Parathyroid adenoma (tissue), 2 donors: ENCODE data around the gene MAGEF1.

Experiments
- H2AFZ ChIP-seq: fragments of 300-600 bp; sonication (generic); one replicate; pipeline ENCODE4 v1.7.0; 2017; ENCODE audit warnings: antibody characterized with exemption, mild to moderate bottlenecking
- H3K27ac ChIP-seq: fragments of 300-600 bp; sonication (generic); one replicate; pipeline ENCODE4 v1.7.0; 2017
- H3K27me3 ChIP-seq: fragments of 300-600 bp; sonication (generic); one replicate; pipeline ENCODE4 v1.7.0; 2017; ENCODE audit warnings: low read length; ENCODE audit not compliant: control insufficient read depth, insufficient read depth
- H3K36me3 ChIP-seq: fragments of 300-600 bp; sonication (generic); one replicate; pipeline ENCODE4 v1.7.0; 2017; ENCODE audit warnings: low read length; ENCODE audit not compliant: control insufficient read depth, insufficient read depth
- H3K4me1 ChIP-seq: fragments of 300-600 bp; sonication (generic); one replicate; pipeline ENCODE4 v1.7.0; 2017; ENCODE audit warnings: control low read depth
- H3K4me2 ChIP-seq: fragments of 300-600 bp; sonication (generic); one replicate; pipeline ENCODE4 v1.7.0; 2017; ENCODE audit warnings: low read length
- H3K4me3 ChIP-seq: fragments of 300-600 bp; sonication (generic); one replicate; pipeline ENCODE4 v1.7.0; 2017; ENCODE audit warnings: low read depth, low read length
- H3K79me2 ChIP-seq: fragments of 300-600 bp; sonication (generic); one replicate; pipeline ENCODE4 v1.7.0; 2017; ENCODE audit warnings: control low read depth
- H3K9ac ChIP-seq: fragments of 300-600 bp; sonication (generic); one replicate; pipeline ENCODE4 v1.7.0; 2017; ENCODE audit warnings: mild to moderate bottlenecking
- H3K9me3 ChIP-seq: fragments of 300-600 bp; sonication (generic); one replicate; pipeline ENCODE4 v1.7.0; 2017; ENCODE audit warnings: low read length; ENCODE audit not compliant: control insufficient read depth
- TF ChIP-seq, protein P1 (sequence below): fragments of 300-600 bp; sonication (generic); IDR thresholded peaks from one replicate; pipeline ENCODE4 v1.7.0; 2017; ENCODE audit warnings: antibody characterized with exemption, mild to moderate bottlenecking
- donor health status: primary hyperparathyroidism.

MAGEF1 gene

DNA sequence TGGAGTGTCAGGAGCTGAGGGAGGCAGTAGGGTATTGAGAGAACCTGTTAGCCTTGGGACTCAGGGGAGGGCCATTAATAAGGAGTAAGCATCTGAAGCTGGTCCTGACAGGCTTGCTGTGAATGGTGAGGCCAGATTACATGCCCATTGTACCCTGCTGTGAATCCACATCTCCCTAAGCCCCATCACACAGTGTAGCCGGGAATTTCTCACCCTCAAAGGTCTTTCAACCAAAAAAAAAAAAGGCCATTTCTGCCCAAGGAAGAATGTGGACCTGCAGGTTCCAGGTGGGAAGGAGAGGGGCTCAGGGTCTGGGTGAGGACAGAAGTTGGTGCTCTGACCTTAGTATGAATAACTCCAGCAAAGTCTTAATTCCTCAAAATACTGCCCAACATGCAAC lies 37.2 kb downstream of the MAGEF1 start:
- no peaks in the 10 kb centered on the region for H3K27me3 ChIP-seq
- no peak overlapping the region for H3K4me2 ChIP-seq
- H2AFZ ChIP-seq, result no peak overlapping the region
- no peak overlapping the region for H3K4me3 ChIP-seq
- H3K27ac ChIP-seq, result no peak overlapping the region
- no peaks in the 10 kb centered on the region for H3K79me2 ChIP-seq
- no peaks in the 10 kb centered on the region for H3K9me3 ChIP-seq
- H3K4me1 ChIP-seq, result no peaks in the 10 kb centered on the region
- H3K9ac ChIP-seq, result no peak overlapping the region
- TF ChIP-seq, protein P1, sequence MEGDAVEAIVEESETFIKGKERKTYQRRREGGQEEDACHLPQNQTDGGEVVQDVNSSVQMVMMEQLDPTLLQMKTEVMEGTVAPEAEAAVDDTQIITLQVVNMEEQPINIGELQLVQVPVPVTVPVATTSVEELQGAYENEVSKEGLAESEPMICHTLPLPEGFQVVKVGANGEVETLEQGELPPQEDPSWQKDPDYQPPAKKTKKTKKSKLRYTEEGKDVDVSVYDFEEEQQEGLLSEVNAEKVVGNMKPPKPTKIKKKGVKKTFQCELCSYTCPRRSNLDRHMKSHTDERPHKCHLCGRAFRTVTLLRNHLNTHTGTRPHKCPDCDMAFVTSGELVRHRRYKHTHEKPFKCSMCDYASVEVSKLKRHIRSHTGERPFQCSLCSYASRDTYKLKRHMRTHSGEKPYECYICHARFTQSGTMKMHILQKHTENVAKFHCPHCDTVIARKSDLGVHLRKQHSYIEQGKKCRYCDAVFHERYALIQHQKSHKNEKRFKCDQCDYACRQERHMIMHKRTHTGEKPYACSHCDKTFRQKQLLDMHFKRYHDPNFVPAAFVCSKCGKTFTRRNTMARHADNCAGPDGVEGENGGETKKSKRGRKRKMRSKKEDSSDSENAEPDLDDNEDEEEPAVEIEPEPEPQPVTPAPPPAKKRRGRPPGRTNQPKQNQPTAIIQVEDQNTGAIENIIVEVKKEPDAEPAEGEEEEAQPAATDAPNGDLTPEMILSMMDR, result no peak
- H3K36me3 ChIP-seq, result no peaks in the 10 kb centered on the region

DNA sequence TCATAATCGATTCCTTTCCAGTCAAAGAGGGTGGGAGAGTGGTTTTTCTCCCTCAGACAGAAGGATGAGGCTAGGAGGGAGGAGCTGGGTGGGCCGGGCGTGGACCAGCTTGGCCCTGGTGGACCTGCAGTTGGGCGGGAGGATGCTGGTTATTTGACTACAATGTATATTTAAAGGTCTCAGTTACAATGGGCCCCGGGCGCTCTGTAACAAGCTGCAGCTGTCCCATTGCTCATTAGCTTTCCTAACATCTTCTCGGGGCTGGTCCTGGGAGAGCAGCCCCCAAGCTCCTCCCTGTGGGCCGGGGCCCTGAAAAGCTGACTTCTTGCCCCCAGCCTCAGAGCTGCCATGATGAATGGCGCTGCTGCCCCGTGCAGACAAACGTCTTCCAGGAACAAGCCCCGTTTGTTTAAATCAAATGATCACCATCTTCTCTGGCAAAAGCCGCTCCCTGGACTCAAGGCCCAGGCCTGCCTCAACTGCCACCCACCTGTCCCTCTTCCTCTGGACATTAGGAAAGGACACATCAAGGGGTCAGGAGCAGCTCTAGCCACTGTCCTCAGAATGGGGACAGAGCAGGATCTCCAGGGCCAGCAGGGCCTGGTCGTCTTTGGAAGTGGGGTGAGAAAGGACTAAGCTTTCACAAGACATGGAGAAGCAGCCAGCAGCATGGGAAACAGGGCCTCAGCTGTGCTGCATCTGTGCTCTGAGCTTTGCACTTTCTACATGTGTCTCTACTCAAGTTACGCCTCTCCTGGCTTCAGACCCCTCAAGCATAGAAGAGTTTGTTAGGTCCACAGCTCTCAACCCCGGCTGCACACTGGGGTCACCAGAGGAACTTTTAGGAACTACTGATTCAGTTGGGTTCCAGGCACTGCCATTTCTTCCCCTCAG lies 38.6 kb downstream of the MAGEF1 start:
- Histone ChIP-seq H3K9me3 (no peaks in the 10 kb centered on the region), H3K79me2 (no peaks in the 10 kb centered on the region), H3K4me2 (no peak overlapping the region), H3K27ac (no peak overlapping the region), H2AFZ (no peak overlapping the region), H3K36me3 (no peaks in the 10 kb centered on the region), H3K27me3 (no peaks in the 10 kb centered on the region), H3K9ac (no peak overlapping the region), H3K4me1 (no peaks in the 10 kb centered on the region), H3K4me3 (no peak overlapping the region)
- TF ChIP-seq, protein P1, result no peak

DNA sequence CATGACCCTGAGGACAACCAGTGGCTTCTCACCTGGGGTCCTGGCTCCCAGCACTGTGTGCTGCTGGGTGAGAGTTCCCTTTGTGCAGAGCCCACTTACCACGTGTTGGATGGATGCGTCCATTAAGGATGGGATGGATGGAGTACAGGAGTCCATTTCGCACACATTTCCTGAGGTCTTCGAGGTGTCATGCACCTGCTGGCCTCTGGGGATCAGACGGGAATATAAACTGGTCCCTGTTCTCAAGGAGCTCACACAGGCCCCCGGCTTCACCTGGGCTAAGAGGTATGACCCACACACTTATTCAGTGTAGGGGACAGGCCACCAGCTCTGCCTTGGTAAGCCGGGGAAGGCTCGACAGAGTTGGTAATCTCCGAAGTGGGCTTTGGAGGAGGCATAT lies 39.5 kb downstream of the MAGEF1 start:
- H3K27ac ChIP-seq, result no peak overlapping the region
- no peaks in the 10 kb centered on the region for H3K27me3 ChIP-seq
- H3K9me3 ChIP-seq, result no peaks in the 10 kb centered on the region
- no peak overlapping the region for H3K4me2 ChIP-seq
- no peaks in the 10 kb centered on the region for H3K79me2 ChIP-seq
- H3K9ac ChIP-seq, result no peak overlapping the region
- TF ChIP-seq, protein P1, result no peak
- H3K36me3 ChIP-seq, result no peaks in the 10 kb centered on the region
- H3K4me1 ChIP-seq, result no peaks in the 10 kb centered on the region
- H3K4me3 ChIP-seq, result no peak overlapping the region
- no peak overlapping the region for H2AFZ ChIP-seq

GRCh38 chr3:184670091-184670602 lies 41.7 kb downstream of the MAGEF1 start:
- Histone ChIP-seq H3K27ac (no peak overlapping the region), H3K79me2 (no peaks in the 10 kb centered on the region), H3K27me3 (no peaks in the 10 kb centered on the region), H3K4me2 (no peak overlapping the region), H2AFZ (no peak overlapping the region), H3K4me3 (no peak overlapping the region), H3K4me1 (no peaks in the 10 kb centered on the region), H3K36me3 (no peaks in the 10 kb centered on the region), H3K9me3 (no peaks in the 10 kb centered on the region), H3K9ac (no peak overlapping the region)
- TF ChIP-seq, protein P1, result no peak
